Fibroblast of skin of left quadriceps (primary cell): Measurements from ENCODE around the gene AUTS2.
"Not testable (repeated sequence)": the region's sequence is repeated elsewhere in the genome, so short reads cannot be mapped to it uniquely, and the experiment has no call there.

Experiments
- DNase-seq, 2 experiments: peaks; one replicate each; pipeline ENCODE4 v3.0.0-alpha.2; 2013; ENCODE audit warnings: low read depth in 2 of 2

The AUTS2 gene

DNA sequence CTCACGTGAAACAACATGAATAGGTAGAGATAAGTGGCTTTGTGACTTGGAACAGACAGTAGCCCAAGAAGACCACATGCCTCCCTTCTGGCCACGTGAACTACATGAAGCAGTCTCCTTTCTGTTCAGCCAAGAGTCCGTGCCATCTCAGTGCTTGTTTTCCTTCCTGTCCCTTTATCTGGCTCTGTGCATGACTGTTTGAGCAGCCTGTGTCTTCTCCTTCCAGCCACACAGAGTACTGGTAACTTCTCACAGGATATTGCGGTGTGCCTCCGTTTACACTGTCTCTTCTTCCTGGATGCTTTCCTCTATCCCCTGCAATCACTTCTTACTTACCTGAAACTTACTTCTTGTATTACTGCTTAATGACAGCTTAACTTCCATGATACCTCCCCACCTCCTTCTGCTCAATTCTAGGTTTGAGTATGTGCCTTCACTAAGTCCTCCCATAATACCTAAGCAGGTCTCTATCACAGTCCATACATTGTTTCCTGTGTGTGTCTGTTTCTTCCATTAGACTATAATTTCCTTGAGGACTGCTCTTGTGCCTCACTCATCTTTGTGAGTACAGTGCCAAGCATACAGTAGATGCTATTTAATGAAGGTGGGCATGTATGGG lies 748.7 kb downstream of the AUTS2 start:
- no peak for DNase-seq

DNA sequence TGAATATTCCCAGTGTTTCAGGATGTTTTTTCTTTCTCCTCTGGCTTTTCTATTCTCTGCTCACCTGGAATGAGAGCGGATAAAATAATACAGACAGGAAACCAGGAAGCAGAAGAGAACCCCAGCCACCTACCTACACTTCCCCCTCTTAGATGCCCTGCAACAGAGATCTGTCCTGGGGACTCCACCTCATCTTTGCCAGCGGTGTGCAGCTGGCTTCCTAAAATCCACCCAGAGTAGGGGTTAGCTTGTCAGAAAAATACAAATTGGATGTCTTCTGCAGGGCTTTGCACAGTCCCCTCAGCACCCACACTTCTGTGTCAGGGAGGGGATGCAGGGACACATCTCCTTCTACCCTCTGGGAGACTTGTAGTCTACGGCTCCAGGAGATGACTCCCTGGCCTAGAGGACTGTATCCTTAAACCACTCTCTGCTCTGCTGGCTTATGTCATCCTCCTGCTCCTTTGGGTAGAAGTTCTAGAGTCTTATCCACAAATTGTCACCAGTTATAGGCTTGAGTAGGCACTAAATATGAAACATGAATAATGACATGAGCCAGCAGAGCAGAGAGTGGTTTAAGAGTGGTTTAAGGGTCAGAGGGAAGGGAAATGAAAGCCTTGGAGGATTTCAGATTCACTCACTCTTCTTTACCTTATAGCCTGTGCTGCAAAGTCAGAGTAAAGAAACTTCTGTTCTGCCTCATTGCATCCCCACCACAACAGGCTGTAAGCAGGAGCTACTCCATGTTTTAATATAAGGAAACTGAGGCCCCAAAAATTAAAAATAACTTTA lies 749.4 kb downstream of the AUTS2 start:
- no peak for DNase-seq

DNA sequence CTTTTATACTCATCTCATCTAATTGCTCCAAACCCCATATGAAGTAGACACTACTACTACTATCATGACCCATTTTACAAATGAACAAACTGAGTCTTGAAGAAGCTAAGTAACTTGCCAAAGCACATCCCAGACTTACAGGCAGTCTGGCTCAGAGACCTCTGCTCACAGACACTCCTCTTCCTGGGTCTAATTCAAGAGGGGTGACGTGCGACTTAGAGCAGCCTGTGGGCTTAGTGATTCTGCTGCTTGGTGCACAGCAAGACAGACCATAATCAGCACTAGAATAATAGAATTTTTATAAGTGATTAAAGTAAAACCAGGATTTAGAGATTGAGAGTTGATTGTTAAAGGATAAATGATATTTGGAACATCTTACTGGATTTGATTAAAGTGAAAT lies 750.8 kb downstream of the AUTS2 start:
- no peak for DNase-seq

DNA sequence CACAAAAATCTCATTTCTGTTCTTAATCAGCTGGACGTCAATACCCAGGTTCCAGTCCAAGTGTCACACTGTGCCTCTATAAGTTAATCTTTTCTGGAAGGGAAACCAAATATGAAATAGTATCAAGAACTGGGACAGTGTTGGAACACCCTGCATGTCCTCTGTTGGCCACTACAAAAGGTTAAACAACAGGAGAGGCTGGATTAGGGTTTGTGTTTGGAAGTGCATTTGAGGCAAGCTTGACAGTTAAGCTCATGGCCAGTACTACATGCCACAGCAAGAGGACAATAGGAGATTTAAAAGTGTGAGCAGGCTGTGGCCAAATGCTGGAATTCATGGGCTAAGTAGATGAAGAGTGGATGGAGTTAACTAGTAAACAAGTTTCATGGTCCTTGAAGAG lies 751.5 kb downstream of the AUTS2 start:
- no peak for DNase-seq

DNA sequence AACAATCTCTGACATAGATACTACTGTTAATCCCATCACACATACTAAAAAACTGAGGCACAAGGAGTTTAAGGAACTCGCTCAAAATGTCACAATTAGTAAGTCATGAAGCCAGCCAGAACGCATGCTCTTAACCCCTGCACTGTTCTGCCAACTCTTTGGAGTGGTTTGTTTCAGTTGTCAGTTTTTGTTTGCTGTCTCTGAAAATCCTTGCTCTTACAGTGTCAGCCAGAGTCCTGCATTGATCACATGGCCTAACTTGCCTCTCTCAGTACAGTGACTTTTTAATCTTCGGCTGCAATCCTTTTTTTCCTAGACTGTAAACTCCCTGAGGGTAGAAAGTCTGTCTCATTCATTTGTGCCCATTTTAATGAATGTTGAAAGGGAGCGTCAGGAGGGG lies 753.8 kb downstream of the AUTS2 start:
- DNase-seq: no peak

DNA sequence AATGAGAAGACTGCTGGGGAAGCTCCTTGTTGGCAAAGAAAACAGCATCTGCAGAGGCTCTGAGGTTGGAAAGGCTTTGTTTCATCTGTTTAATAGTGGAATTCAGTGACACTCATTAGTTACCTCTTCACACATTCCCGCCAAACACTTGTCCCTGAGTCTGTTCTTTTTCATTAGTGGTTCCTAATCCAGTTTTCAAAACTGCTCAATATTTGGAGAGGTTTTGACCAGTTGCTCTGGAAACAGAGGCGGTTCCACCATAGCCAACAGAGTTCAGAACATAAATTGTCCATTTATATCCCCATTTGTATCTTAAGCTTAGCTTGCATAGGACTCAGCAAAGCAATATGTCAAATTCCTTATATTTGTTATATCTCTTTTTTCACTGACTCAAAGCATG lies 754.6 kb downstream of the AUTS2 start:
- DNase-seq: no peak

DNA sequence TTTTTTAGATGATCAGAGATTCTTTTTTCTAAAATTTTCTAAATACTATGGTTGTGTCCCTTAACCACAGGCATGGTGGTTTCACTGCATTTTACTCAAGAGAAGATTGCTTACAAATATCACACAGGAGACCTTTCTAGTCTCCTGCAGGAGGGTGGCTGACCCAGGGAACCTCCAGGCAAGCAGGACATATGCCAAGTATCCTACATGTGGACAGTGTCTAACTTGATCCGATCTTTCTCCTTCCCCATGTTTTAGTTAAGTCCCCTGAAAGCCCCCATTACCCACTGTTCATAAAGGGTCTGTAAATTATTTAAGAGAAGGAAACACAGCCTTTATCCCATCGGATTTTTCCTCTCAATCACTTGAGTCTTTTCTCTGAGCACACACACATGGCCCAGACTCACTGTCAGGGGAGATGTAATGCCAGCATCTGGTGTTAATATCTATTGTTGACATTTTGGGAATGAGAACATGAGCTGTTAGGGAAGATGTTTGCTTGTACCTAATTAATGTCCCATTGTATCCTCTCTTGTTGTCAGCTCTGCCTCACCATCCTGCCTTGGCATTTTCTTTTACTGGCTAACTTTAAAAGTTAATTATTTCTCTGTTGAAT lies 755.2 kb downstream of the AUTS2 start:
- peak; percentile 34 to 35 for DNase-seq

DNA sequence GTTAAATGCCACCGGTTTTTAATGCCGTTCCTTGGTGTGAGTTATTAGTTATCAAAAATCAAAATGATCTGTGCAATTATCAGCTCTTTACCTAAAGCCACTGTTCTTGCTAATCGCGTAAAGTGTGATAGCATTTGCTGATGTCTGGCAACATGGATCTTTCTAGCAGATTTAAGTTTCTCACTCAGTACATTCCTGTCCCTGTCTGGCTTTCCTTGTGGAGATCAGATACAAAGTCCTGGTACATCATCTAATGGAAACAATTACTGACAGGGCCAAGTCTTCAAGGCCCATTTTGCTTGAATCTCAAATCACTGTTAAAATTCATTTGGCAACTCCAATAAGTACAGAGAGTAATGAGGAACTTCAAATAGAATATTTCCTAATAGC lies 755.7 kb downstream of the AUTS2 start:
- DNase-seq: no peak

DNA sequence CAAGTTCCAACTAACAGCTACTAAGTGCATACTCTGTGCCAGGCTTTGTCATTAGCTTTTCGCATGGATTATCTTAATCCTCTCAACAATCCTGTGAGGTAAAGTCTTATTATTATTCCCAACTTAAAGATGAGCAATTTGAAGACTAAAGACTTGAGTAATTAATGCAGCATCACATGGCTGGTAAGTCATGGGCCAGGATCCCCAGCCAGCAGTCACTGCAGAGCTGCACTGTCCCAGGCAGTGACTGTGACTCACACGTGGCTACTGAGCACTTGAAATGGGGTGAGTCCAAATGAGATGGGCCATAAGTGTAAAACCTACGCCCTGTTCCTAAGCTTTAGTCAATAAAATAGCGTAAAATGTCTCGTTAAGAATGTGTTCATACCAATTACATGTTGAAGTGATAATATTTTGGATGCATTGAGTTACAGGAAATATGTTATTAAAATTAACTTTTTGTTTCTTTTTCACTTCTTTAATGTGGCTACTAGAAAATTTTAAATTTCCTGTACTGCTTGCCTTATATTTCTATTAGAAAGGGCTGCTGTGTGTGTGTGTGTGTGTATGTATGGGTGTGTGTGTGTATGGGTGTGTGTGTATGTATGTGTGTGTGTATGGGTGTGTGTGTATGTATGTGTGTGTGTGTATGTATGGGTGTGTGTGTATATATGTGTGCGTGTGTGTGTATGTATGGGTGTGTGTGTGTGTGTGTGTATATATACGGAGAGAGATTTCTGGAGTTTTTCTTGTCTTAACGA lies 756.3 kb downstream of the AUTS2 start:
- DNase-seq: no peak

DNA sequence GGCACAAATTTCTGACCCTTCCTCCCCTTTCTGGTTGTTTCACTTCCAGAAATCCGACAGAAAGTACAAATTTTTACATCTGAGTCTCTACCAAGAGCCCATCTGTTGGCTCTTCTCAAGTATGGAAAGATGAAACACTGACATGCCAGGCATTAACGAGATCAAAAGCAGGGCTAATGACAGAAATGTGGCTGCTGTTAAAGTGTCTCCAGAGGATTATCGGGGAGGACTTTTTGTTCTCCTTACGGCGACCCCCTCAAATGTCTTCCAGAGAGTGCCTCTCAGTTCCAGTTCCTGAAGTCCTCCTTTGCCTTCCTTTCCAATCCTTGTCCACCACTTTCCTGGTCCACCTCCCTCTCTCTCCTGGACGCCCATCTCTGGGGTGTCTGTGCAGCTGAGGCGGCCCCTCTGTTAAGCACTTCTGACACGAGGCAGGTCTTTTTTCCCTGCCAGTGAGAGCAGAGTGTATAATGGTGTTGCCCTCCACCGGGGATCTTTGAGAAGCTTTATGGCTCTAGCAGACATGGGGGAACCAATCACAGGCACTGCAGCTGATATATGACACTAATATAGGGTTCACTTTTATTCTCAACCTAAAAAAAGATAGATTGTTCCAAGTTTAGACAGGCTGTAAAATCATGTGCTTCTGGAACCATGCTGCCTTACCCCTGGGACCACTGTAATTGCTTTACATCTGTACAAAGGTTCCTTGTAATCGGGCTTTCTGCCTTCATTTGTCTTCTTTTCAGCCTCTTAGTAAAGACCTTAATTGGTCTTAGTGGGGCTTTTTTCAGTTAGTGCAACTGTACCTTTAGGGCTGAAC lies 757.1 kb downstream of the AUTS2 start:
- no peak for DNase-seq

DNA sequence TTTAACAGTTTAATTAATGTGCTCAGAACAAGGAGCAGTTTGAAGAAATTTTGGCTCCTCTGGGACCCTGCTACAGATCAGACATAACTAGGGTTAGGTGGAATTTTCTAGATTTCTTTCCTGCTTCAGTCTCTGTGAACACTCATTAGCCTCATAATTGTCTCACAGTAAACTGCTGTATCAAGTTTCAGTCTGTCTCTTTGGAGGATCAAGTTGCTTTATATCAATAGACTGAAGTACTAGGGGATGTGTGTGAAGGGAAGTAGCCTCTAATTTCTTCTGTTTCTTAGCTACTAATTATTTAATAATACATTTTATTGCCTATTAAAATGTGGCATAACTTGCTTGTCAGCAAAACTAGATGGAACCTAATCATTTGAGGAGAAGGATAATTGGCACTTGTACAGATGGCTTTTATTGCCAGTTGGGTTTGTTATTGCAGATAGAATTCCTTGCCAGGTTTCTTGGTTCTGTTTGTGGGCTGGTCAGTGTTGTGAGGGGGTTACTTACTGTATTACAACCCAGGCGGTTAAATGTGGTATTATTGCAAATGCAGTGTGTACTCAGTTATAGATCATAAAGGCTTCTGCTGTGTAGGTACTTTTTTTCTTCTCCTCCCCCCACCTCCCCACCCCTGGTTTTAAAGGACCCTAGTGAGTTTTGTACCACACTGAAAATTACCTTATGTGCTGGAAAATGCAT lies 758.0 kb downstream of the AUTS2 start:
- DNase-seq: peak in 1 of 2 experiments; percentile 8

DNA sequence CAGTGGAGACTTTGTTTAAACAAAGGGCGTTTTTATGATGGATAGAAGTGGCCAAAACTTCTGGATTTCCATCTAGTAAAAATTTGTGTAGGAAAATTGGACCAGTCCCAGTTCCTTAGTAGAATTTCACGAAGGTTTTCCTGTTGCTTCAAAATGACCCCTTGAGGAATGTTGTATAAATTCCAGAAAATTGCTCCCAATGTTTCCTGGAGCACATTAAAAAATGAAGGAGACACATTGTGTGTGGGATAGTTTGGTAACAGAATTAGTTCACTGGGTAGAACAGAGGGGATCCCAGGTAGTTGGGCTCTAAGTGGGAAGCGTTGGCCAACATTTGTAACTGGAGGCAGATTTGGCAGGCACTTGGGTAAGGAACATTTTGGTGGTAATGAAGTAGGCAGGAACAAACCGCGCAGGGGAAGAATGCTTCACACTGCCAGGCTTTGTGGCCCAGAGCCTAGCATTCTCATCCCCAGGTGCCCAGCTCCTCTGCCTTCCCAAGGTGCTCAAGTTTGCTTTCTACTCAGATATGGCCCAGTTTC lies 758.6 kb downstream of the AUTS2 start:
- no peak for DNase-seq

DNA sequence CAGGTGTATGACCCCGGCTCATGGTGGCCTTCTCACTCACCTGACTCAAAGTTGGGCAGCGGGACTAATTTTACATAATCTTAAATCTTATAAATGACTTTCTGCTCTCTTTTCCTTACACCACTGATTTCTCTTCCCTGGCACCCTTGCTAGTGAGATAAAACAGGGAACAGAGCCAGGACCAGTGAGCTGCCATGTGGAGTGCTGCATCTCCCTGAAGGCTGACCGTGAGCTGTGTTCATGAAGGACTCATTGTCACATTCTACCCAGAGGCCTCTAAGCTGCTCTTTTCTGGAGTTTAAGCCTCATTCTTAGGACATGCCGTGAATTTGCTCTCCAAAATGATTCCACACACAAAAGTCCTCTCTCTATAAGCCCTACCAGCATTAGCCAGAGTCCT lies 762.3 kb downstream of the AUTS2 start:
- DNase-seq: no peak

DNA sequence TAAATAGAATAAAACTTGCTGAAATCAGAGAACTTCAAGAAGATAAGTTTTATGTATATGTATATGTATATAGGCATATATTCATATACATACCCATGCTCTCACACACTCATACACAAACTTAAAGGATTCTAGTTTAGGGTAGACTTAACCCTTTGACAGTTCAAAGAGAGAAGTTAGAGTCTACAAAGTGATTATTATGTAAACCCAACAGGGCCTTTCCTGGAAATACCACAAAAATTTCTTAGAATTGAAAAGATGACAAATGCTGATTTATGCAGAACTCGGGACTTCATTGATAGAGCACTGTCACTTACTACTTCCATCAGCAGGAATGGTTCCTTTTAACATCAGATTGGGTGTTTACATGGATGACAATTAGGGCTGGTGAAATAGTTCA lies 763.5 kb downstream of the AUTS2 start:
- DNase-seq: no peak

DNA sequence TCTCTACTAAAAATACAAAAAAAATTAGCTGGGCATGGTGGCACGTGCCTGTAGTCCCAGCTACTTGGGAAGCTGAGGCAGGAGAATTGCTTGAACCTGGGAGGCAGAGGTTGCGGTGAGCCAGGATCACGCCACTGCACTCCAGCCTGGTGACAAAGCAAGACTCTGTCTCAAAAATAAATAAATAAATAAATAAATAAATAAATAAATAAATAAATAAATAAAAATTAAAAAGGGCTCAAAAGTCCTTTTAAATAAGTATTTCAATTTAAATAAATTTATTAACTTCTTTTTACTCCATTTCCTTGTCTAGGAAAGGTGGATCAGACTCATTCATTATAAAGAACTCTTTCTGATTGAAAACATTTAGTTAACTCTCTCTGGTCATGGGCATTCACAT lies 766.1 kb downstream of the AUTS2 start:
- not testable (repeated sequence) for DNase-seq

DNA sequence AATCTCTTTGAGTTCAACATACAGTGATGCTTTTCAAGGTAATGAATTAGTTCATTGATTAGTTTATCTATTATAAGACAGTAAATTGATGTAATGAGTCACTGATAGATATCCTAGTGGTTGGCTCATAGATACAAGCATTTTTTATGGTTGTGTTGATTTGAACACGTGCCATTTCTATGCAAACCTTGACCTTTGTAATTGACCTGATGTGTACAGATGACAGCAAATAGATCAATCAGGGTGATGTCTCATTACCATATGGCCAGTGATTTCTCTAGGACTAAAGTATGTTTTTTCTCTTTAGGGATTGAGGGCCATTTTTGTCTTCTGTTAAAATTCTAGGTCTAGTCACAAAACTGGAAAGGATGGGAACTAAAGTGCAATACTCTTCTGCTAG lies 773.4 kb downstream of the AUTS2 start:
- no peak for DNase-seq

DNA sequence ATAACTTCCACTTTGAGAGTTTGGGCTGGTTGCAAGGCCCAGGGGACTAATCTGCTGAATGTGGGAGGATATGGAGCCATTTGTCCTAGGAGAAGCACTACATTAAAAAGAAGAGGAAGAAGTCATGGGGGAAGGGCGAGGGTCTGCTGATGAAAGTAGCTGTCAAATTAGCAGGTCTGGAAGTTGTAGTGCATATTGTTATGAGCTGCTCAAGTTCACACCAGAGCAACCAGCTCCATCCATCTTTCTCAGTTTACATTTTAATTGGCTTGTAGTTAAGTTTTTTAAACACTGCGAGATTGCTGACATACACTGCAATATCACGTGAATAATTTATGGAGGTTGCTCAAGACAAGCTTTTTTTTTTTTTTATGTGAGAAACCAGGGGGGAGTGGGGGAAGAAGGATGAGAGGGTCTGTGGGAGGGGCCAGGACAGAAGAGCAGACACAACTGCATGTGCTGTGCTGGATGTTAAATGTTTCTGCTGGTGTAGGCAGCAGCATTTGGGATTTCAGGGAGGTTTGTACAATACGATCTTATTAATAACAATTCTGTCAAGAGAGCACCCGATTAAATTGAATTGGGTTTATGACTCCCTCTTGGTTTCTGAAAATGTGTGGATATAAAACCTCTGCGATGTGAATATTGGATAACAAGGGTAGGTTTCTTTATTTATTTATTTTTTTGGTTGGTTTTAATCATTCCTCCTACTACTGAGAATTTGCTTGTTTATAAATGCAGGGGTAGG lies 774.7 kb downstream of the AUTS2 start:
- DNase-seq: no peak

DNA sequence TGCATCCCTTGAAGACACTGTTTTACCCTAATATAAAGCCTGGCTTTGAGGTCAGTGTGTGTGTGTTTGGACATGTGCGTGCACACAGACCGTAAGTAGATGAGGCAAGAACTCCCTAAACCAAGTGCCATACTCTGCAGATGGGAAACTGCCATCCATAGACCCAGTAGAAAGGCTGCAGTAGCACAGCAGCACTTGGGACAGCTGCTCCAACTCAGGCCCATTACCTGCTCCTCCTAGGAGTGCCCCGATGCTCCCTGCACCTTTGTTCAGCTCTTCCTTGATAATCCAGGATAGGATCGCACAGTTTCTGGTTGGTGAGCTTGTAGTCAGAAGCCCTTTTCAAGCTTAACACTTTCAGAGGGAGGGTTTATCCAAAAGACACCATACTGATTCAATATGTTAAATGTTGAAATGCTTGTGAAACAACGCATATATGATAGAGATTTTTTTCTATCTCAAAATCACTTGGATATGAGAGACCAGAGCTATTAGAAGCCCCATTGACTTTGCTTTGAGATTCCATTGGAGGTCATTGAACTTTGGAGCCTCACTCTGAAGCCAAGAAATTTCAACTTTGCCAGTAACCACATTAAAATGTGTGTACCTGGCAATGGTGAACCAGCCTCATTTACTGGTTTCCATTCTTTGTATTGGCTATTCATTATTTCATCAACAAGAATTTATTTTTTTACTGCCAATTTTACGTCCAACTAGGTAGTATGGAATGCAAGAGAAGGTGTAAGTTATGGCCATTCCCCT lies 776.7 kb downstream of the AUTS2 start:
- no peak for DNase-seq

DNA sequence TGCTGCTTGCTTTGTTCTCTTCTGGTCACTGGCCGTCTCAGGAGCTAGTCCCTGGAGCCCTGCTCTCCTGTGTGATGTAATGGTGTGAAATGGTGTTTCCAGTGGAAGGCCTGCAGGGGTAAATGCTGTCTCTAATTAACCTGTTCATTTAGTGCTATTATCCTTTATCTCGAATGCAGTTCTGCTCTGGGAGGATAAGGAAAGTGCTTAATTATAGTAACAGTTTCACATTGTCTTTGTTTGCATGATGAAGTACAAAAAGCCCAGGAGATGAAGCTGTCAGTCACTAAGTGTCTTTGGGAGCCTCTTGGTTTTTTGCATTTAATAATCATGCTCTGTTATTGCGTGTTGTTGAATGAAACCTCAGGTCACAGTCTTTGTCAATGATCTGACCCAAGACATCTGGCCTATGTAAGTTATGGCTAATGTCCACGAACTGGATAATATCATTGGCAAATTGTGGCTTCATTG lies 778.3 kb downstream of the AUTS2 start:
- DNase-seq: no peak
